Activated CD8-positive, alpha-beta memory T cell treated with anti-CD3 and anti-CD28 coated beads, Interleukin-2, amount 50 U/mL, for 4 hours (primary cell): ENCODE results near the gene CHCT1.
"Not testable (repeated sequence)": the region's sequence is repeated elsewhere in the genome, so short reads cannot be mapped to it uniquely, and the experiment has no call there.

Source experiments
- DNase-seq: peaks from one replicate; pipeline ENCODE4 v3.0.0-alpha.2; 2020

The CHCT1 gene

GRCh38 chr17:60401819-60402218, 20.5 kb upstream of the CHCT1 start:
- DNase-seq = no peak

GRCh38 chr17:60403523-60403810, 18.8 kb upstream of the CHCT1 start:
- DNase-seq = no peak

GRCh38 chr17:60403962-60404361, 18.3 kb upstream of the CHCT1 start:
- DNase-seq = no peak

- DNase-seq = no peak
Measured at GRCh38 chr17:60406887-60407286, 15.4 kb upstream of the CHCT1 start.

GRCh38 chr17:60410001-60410400, 12.3 kb upstream of the CHCT1 start:
- no peak for DNase-seq

GRCh38 chr17:60412701-60413100, 9.6 kb upstream of the CHCT1 start:
- no peak for DNase-seq

GRCh38 chr17:60415146-60415545, 7.1 kb upstream of the CHCT1 start:
- DNase-seq = no peak

- no peak for DNase-seq
Measured at GRCh38 chr17:60416368-60416925, 5.8 kb upstream of the CHCT1 start.

- not testable (repeated sequence) for DNase-seq
Measured at GRCh38 chr17:60419003-60419402, 3.3 kb upstream of the CHCT1 start.

GRCh38 chr17:60419875-60420274, 2.4 kb upstream of the CHCT1 start:
- not testable (repeated sequence) for DNase-seq

- DNase-seq = peak; percentile 76
Measured at GRCh38 chr17:60421273-60422161, 772 bp upstream of the CHCT1 start.

- no peak for DNase-seq
Measured at GRCh38 chr17:60423865-60424264, 1.6 kb downstream of the CHCT1 start.

- no peak for DNase-seq
Measured at GRCh38 chr17:60425626-60426025, 3.3 kb downstream of the CHCT1 start.

- no peak for DNase-seq
Measured at GRCh38 chr17:60426596-60426995, 4.3 kb downstream of the CHCT1 start.

GRCh38 chr17:60428491-60428890, 6.2 kb downstream of the CHCT1 start:
- DNase-seq = not testable (repeated sequence)

- DNase-seq = not testable (repeated sequence)
Measured at GRCh38 chr17:60430561-60430960, 8.3 kb downstream of the CHCT1 start.

GRCh38 chr17:60433021-60433997, 11.0 kb downstream of the CHCT1 start:
- DNase-seq = not testable (repeated sequence)

GRCh38 chr17:60435244-60436167, 13.2 kb downstream of the CHCT1 start:
- peak; percentile 53 for DNase-seq

GRCh38 chr17:60436676-60437075, 14.4 kb downstream of the CHCT1 start:
- DNase-seq = no peak

GRCh38 chr17:60439501-60439900, 17.2 kb downstream of the CHCT1 start:
- DNase-seq = no peak

- no peak for DNase-seq
Measured at GRCh38 chr17:60442271-60443173, 20.2 kb downstream of the CHCT1 start.
